ENCODE results near the gene MSL3B.

The MSL3B gene

GRCh38 chr2:233815861-233816260, 52.3 kb downstream of the MSL3B start:
- H3K4me3 ChIP-seq (ENCODE audit: low read depth, low read length) = no peak overlapping the region
- TF ChIP-seq CTCF (IDR thresholded peaks at IDR 0.05; ENCODE audit: control insufficient read depth, extremely low read depth, insufficient read depth) = no peak
- DNase-seq (ENCODE audit: low read depth) = no peak
